ENCODE data around the gene PTPN18.
A peak's percentile ranks its signal among the peaks of the same experiment; 100 is the strongest.
"Not testable (repeated sequence)": the region's sequence is repeated elsewhere in the genome, so short reads cannot be mapped to it uniquely, and the experiment has no call there.

The PTPN18 gene

DNA sequence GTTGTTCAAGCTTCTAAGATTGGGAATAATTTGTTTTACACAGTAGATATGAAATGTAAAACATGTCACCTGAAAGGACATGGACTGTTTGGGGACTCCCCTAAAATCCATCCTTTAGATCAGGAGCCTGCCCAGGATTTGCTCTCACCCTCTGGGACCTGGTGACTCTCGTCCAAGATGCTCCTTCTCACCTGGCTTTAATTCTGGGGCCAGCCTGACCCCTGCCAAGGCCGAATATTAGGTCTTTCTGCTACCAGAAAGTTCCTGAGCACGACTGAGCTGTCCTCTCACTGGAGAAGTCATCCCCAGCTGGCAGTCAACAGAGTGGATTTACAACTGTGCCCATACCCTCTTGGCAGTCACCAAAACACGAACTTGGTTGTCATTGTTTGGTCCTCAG lies 25.3 kb downstream of the PTPN18 start:
- no peak for DNase-seq (ENCODE audit: low read depth)

DNA sequence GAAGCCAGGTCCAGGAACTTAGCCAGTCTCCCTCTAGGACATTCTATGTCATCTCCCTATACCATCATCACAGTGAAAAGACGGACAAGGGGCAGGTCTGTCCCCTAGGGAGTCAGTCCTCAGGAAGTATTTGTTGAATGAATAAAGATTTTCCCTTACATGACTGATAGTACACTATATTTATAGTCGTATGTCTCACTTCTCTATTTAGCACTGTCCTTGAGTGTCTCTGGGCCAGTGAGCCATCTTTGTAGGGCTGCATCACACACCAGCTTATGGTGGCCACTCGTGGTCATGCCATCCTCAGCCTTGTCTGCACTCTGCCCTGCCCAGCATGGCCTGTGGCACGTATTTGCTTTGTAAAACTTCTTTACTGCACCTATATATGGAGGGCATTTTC lies 25.8 kb downstream of the PTPN18 start:
- DNase-seq (ENCODE audit: low read depth), result no peak

- no peak for DNase-seq (ENCODE audit: low read depth)
These were observed 26.6 kb downstream of the PTPN18 start for GRCh38 chr2:130382313-130382917.

DNA sequence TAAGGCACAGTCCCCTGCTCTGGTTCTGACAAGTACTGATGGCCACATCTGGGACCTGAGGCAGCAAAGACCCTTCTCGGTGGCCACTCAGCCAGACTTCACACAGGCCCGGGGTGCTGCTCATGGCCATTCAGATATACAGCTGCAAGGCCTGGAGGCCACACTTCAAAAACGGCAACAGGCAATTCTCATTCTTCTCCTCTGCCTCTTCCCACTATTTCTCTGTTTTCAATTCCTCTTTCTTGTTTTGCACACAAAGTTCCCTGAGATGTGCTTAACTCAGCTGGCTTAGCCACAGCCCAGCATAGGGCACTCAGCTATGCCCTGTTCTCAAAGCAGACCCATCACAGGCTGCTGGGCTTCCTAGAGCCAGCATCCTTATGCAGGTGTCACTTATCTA lies 29.9 kb downstream of the PTPN18 start:
- DNase-seq (ENCODE audit: low read depth), result no peak

DNA sequence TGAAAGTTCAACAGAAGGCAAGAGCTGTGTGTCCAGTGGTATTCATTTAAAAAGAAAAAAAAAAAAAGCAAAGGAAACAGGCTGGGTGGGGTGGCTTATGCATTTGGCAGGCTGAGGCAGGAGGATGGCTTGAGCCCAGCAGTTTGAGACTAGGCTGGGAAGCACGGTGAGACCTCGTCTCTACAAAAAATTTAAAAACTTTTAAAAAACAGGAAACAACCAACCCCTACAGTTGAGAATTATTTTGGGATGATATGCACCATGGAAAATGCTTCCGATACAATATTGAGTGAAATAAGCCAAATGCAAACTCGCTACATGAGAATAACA lies 31.2 kb downstream of the PTPN18 start:
- no peak for DNase-seq (ENCODE audit: low read depth)

GRCh38 chr2:130387804-130388203 lies 31.9 kb downstream of the PTPN18 start:
- no peak for DNase-seq (ENCODE audit: low read depth)

DNA sequence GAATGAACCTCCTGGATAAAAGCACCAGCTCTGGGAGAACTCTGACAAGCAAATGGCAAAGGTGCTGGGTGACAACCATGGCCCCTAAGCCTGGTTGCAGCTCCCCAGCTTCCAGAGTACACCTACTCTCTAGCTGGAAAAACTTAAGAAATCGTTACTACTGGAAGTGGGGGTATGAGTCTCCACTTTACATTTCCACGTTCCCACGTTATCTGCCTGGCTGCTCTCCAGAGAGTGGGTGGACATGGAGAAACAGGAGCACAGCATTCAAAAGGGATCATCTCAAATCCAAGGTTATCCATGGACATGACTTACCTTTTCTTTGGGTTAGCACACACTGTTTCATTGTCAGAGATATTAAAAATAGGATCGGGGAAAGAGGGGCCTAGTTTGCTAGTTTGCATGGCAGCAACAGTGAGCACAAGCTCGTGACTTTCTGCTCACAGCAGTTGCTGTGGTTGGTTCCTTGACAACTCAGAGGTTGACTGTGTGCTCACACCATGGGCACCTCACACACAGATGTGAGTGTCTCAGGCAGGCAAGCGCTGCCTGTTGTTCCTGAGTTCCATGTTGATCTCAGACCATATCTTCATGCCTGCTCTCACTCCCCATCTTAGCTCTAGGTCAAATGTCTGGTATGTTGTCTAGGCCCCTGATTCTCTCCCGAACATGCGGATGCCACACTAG lies 32.5 kb downstream of the PTPN18 start:
- no peak for DNase-seq (ENCODE audit: low read depth)

DNA sequence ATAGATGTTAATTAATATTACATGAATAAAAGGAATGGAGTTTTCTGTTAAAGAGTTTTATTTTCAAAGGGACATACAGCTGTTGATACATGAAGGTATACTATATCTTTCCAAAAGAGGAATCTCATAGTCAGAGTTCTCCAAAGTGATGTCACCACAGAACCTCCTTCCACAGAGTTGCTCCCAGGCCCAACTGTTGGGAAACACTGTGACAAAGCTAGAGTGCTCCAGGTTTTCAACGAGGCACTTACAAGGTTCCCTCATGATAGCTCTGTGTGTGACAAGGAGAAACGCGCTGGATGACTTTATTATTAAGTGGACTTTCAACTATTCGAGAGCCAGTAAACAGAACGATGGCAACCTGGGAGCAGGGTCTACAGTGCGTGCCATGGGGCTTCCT lies 33.5 kb downstream of the PTPN18 start:
- DNase-seq (ENCODE audit: low read depth), result no peak

- DNase-seq (ENCODE audit: low read depth), result no peak
These were observed 33.9 kb downstream of the PTPN18 start for GRCh38 chr2:130389783-130390182.

DNA sequence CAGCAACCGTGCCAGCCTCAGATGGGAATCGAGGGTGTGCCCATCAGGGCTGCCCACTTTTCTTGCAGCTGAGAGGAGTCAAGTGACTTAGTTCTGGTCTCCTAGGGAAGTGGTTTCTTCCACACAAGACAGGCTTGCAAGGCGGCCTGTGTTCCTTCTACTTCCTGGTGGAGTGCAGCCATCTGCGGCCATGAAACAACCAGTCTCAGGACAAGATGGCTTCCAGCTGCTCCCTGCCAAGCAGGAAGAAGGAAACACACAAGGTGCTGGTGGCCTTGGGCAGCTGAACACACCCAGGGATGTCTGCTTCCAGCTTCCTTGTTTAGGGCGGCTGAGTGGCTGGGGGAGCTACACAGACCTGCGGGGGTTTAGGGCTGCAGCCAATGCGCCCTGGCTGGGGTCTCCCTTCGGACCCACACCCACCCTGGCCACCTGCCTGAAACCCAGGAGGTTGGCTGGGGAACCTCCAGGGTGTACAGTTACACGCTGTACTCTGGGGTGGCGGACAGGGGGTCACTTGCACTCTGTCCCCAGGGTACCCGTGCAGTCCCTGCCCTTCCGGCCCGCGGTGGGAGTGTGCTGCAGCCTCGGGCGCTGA lies 34.7 kb downstream of the PTPN18 start:
- DNase-seq (ENCODE audit: low read depth), result no peak

- DNase-seq (ENCODE audit: low read depth), result peak; percentile 49
These were observed 35.4 kb downstream of the PTPN18 start for GRCh38 chr2:130391058-130391871.

DNA sequence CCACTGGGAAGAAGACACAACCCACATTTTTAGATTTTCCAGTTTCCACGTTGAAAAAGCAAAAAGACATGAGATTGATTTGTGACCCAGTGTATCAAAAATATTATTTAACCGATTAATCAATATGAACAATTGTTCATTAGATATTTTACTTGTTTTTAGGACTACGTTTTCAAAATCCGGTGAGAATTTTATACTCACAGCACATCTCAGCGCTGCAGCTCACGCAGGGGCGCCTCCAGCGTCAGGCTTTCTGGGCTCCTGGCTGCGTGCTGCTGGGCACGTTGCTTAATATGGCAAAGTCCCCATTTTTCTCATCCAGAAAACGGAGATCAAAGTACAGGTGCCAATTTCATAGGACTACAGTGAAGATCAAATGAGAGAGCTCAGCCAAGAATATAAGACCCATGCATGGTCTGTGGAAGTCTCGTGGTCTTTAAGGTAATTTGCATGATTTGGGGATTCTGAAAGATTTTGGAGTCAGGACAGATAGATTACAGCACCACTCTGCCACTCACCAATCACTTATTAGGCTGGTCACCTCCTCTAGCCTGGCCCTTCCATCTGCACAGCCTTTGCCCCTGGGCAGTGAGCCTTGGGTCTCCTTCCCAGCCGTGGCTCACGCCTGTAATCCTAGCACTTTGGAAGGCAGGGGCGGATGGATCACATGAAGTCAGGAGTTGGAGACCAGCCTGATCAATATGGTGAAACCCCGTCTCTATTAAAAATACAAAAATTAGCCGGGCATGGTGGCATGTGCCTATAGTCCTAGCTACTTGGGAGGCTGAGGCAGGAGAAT lies 36.2 kb downstream of the PTPN18 start:
- no peak for DNase-seq (ENCODE audit: low read depth)

GRCh38 chr2:130393318-130393910 lies 37.6 kb downstream of the PTPN18 start:
- no peak for DNase-seq (ENCODE audit: low read depth)

- not testable (repeated sequence) for DNase-seq (ENCODE audit: low read depth)
These were observed 50.4 kb downstream of the PTPN18 start for GRCh38 chr2:130406280-130406679.

DNA sequence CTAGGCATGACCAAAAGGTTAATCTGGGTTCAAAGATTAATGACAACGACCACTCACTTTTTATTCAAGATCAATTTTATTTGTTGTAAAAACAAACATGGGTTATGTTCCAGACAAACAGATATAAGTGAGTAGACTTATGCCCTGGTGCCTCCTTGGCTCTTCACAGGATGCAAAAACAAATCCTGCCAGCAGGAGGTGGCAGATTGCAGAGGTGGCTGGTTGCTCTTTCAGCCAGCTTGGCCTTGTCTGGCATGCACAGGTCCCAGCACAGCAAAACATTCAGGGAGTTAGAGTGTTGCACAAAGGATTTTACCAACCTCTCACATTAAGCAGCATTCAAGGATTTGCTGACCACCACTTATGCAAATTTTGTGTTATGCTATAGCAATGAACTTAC lies 60.8 kb downstream of the PTPN18 start:
- DNase-seq (ENCODE audit: low read depth), result not testable (repeated sequence)

GRCh38 chr2:130418845-130419244 lies 63.0 kb downstream of the PTPN18 start:
- DNase-seq (ENCODE audit: low read depth), result not testable (repeated sequence)

Measured in stromal cell of bone marrow (primary cell).